ENCODE measurements around the gene XXYLT1. TPM values are rescaled to one million over a fixed set of nuclear protein-coding genes. Genes with fewer than 3 reads are reported as not detected.

XXYLT1 gene
- polyA plus RNA-seq, 1 donor (not counting 4 experiments of a cell fraction or from before 2014, with no cell fraction given) = 11.1 TPM

GRCh38 chr3:195203606-195204005 is 67.4 kb downstream of the XXYLT1 start:
- Histone ChIP-seq H3K9ac (ENCODE audit: control insufficient read depth, extremely low read depth, insufficient read depth, low read length) (no peak overlapping the region), H2AFZ (ENCODE audit: control insufficient read depth, low read length) (no peak overlapping the region), H3K4me1 (ENCODE audit: control insufficient read depth, extremely low read depth, insufficient read depth, low read length) (peaks cover 6% of the 10 kb centered on the region), H3K27ac (ENCODE audit: control insufficient read depth, insufficient read depth, low read length) (no peak overlapping the region), H3K27me3 (ENCODE audit: control insufficient read depth, extremely low read depth, insufficient read depth, low read length) (no peaks in the 10 kb centered on the region), H3K4me3 (ENCODE audit: control insufficient read depth in 2 of 3, extremely low read depth in 1 of 3, insufficient read depth in 2 of 3, low read depth in 1 of 3, low read length in 3 of 3) (no peak overlapping the region), H4K20me1 (ENCODE audit: control insufficient read depth, extremely low read depth, insufficient read depth, low read length) (no peaks in the 10 kb centered on the region), H3K4me2 (ENCODE audit: control insufficient read depth, extremely low read depth, insufficient read depth, low read depth, low read length) (no peak overlapping the region), H3K36me3 (ENCODE audit: control insufficient read depth in 2 of 2, extremely low read depth in 1 of 2, insufficient read depth in 2 of 2, low read length in 2 of 2) (no peaks in the 10 kb centered on the region), H3K9me3 (ENCODE audit: control insufficient read depth, low read depth, low read length) (no peaks in the 10 kb centered on the region), H3K9me1 (ENCODE audit: control insufficient read depth, extremely low read depth, insufficient read depth, low read length) (no peaks in the 10 kb centered on the region), H3K79me2 (ENCODE audit: control insufficient read depth, insufficient read depth, low read length) (no peaks in the 10 kb centered on the region)
- dilution Hi-C loops (cut with MboI; ENCODE audit: extremely low pct_ligation_motif_present, low sequenced_read_pairs) = no loop called here
- TF ChIP-seq EZH2 (IDR thresholded peaks at IDR 0.05; ENCODE audit: low read length) = no peak
- no peak for TF ChIP-seq CTCF (optimal IDR thresholded peaks at IDR 0.05 in 1 of 3, IDR thresholded peaks at IDR 0.05 in 1 of 3, conservative IDR thresholded peaks at IDR 0.05 in 1 of 3; ENCODE audit: extremely low read depth in 1 of 3, insufficient read depth in 2 of 3, low read length in 3 of 3)
- FAIRE-seq = no peak
- DNase-seq (ENCODE audit: low read depth, low spot score) = no peak

- Histone ChIP-seq H3K4me2 (ENCODE audit: control insufficient read depth, extremely low read depth, insufficient read depth, low read depth, low read length) (no peak overlapping the region), H3K9me3 (ENCODE audit: control insufficient read depth, low read depth, low read length) (no peaks in the 10 kb centered on the region), H3K9ac (ENCODE audit: control insufficient read depth, extremely low read depth, insufficient read depth, low read length) (no peak overlapping the region), H4K20me1 (ENCODE audit: control insufficient read depth, extremely low read depth, insufficient read depth, low read length) (no peaks in the 10 kb centered on the region), H3K9me1 (ENCODE audit: control insufficient read depth, extremely low read depth, insufficient read depth, low read length) (no peaks in the 10 kb centered on the region), H3K27me3 (ENCODE audit: control insufficient read depth, extremely low read depth, insufficient read depth, low read length) (no peaks in the 10 kb centered on the region), H2AFZ (ENCODE audit: control insufficient read depth, low read length) (no peak overlapping the region), H3K4me1 (ENCODE audit: control insufficient read depth, extremely low read depth, insufficient read depth, low read length) (peaks cover 26% of the 10 kb centered on the region), H3K27ac (ENCODE audit: control insufficient read depth, insufficient read depth, low read length) (no peak overlapping the region), H3K79me2 (ENCODE audit: control insufficient read depth, insufficient read depth, low read length) (no peaks in the 10 kb centered on the region), H3K4me3 (ENCODE audit: control insufficient read depth in 2 of 3, extremely low read depth in 1 of 3, insufficient read depth in 2 of 3, low read depth in 1 of 3, low read length in 3 of 3) (no peak overlapping the region), H3K36me3 (ENCODE audit: control insufficient read depth in 2 of 2, extremely low read depth in 1 of 2, insufficient read depth in 2 of 2, low read length in 2 of 2) (no peaks in the 10 kb centered on the region)
- FAIRE-seq (no peak), DNase-seq (ENCODE audit: low read depth, low spot score) (no peak)
- dilution Hi-C loops (cut with MboI; ENCODE audit: extremely low pct_ligation_motif_present, low sequenced_read_pairs) = no loop called here
- TF ChIP-seq CTCF (optimal IDR thresholded peaks at IDR 0.05 in 1 of 3, IDR thresholded peaks at IDR 0.05 in 1 of 3, conservative IDR thresholded peaks at IDR 0.05 in 1 of 3; ENCODE audit: extremely low read depth in 1 of 3, insufficient read depth in 2 of 3, low read length in 3 of 3) = no peak
- TF ChIP-seq EZH2 (IDR thresholded peaks at IDR 0.05; ENCODE audit: low read length) = no peak
Observed at GRCh38 chr3:195201295-195201694, 69.7 kb downstream of the XXYLT1 start.
